Peyer's patch (tissue), 4 donors: ENCODE results near the gene TBXAS1. TPM values are rescaled to one million over a fixed set of nuclear protein-coding genes. Genes with fewer than 3 reads are reported as not detected.

ENCODE experiments used
- DNase-seq, 3 donors: peaks; one replicate each; pipeline ENCODE4 v3.0.0-alpha.2; 2017 to 2019
- H3K27ac ChIP-seq, 4 donors: fragments of 200-600 bp; sonication (generic); one replicate each; pipeline ENCODE4 v1.5.1; 2016 to 2019
- H3K27me3 ChIP-seq, 2 donors: fragments of 200-600 bp; sonication (generic); one replicate each; pipeline ENCODE4 v1.5.1; 2019
- H3K36me3 ChIP-seq, 3 donors: fragments of 200-600 bp; sonication (generic); one replicate each; pipeline ENCODE4 v1.5.1; 2016 to 2019
- H3K4me1 ChIP-seq, 4 donors: fragments of 200-600 bp; sonication (generic); one replicate each; pipeline ENCODE4 v1.5.1; 2016 to 2019
- H3K4me3 ChIP-seq, 4 donors: fragments of 200-600 bp; sonication (generic); 1 replicate in 3 of 4; 2 replicates in 1 of 4; pipeline ENCODE4 v1.5.1; 2016 to 2019; ENCODE audit warnings: mild to moderate bottlenecking in 1 of 4
- H3K9me3 ChIP-seq, 4 donors: fragments of 200-600 bp; sonication (generic); one replicate each; pipeline ENCODE4 v1.5.1; 2016 to 2019; ENCODE audit warnings: mild to moderate bottlenecking in 1 of 4
- CTCF ChIP-seq, 6 experiments: fragments of 450-650 bp in 4 of 6; fragments of 200-600 bp in 2 of 6; sonication (generic) in 1 of 6; IDR thresholded peaks; one replicate each; pipeline ENCODE4 v1.5.1; 2017 to 2019; ENCODE audit warnings: antibody characterized with exemption in 6 of 6, mild to moderate bottlenecking in 3 of 6, moderate library complexity in 1 of 6
- POLR2A ChIP-seq, 2 donors: fragments of 450-650 bp; IDR thresholded peaks; one replicate each; pipeline ENCODE4 v1.5.1; 2017; ENCODE audit warnings: antibody characterized with exemption in 2 of 2, mild to moderate bottlenecking in 2 of 2, moderate library complexity in 2 of 2
- total RNA-seq, 4 donors: library from RNA; depleted of rRNA; stranded (reverse); fragments of >200 nt; gene quantifications; one replicate each; pipeline ENCODE4 v1.1.0, GENCODE V29; 2016

Gene TBXAS1
- total RNA-seq, 4 donors from 2014 or later = 11.2 to 227 (median 33.9) TPM

GRCh38 chr7:140003913-140004382 is 174.9 kb downstream of the TBXAS1 start:
- no peak overlapping the region for H3K27ac ChIP-seq
- H3K4me1 ChIP-seq = no peaks in the 10 kb centered on the region
- H3K4me3 ChIP-seq = no peak overlapping the region
- H3K9me3 ChIP-seq = no peaks in the 10 kb centered on the region
- DNase-seq = peak in 2 of 3 donors; percentile 34 to 64
- TF ChIP-seq CTCF (IDR thresholded peaks at IDR 0.05) (peak; percentile 18 to 68 (median 54)), POLR2A (IDR thresholded peaks at IDR 0.05) (no peak)
- no peaks in the 10 kb centered on the region for H3K36me3 ChIP-seq
- no peaks in the 10 kb centered on the region for H3K27me3 ChIP-seq

GRCh38 chr7:140004672-140005071 is 175.6 kb downstream of the TBXAS1 start:
- TF ChIP-seq POLR2A (IDR thresholded peaks at IDR 0.05) (no peak), CTCF (IDR thresholded peaks at IDR 0.05) (no peak)

GRCh38 chr7:140005341-140005740 is 176.3 kb downstream of the TBXAS1 start:
- DNase-seq = no peak
- Histone ChIP-seq H3K27ac (no peak overlapping the region), H3K9me3 (no peaks in the 10 kb centered on the region), H3K4me1 (no peaks in the 10 kb centered on the region), H3K36me3 (no peaks in the 10 kb centered on the region), H3K4me3 (no peak overlapping the region), H3K27me3 (no peaks in the 10 kb centered on the region)
- no peak for TF ChIP-seq POLR2A (IDR thresholded peaks at IDR 0.05)
- TF ChIP-seq CTCF (IDR thresholded peaks at IDR 0.05) = no peak

More at GRCh38 chr7:140004672-140005071, 175.6 kb downstream of the TBXAS1 start:
- no peak overlapping the region for H3K4me3 ChIP-seq
- peak in 1 of 3 donors; percentile 29 for DNase-seq
- no peaks in the 10 kb centered on the region for H3K4me1 ChIP-seq
- H3K9me3 ChIP-seq = no peaks in the 10 kb centered on the region
- no peak overlapping the region for H3K27ac ChIP-seq
- no peaks in the 10 kb centered on the region for H3K36me3 ChIP-seq
- H3K27me3 ChIP-seq = no peaks in the 10 kb centered on the region

- TF ChIP-seq POLR2A (IDR thresholded peaks at IDR 0.05) = no peak
- peak in 4 of 6 experiments; percentile 12 to 36 (median 22) for TF ChIP-seq CTCF (IDR thresholded peaks at IDR 0.05)
- Histone ChIP-seq H3K27ac (no peak overlapping the region), H3K9me3 (no peaks in the 10 kb centered on the region), H3K36me3 (no peaks in the 10 kb centered on the region), H3K4me3 (no peak overlapping the region), H3K27me3 (no peaks in the 10 kb centered on the region), H3K4me1 (no peaks in the 10 kb centered on the region)
- DNase-seq = peak in 2 of 3 donors; percentile 45 to 66
These were observed 176.9 kb downstream of the TBXAS1 start for GRCh38 chr7:140005754-140006503.

GRCh38 chr7:140006600-140006999 is 177.5 kb downstream of the TBXAS1 start:
- TF ChIP-seq POLR2A (IDR thresholded peaks at IDR 0.05) = no peak
- no peak for TF ChIP-seq CTCF (IDR thresholded peaks at IDR 0.05)
- Histone ChIP-seq H3K4me1 (no peaks in the 10 kb centered on the region), H3K4me3 (no peak overlapping the region), H3K36me3 (no peaks in the 10 kb centered on the region), H3K27ac (no peak overlapping the region), H3K27me3 (no peaks in the 10 kb centered on the region), H3K9me3 (no peaks in the 10 kb centered on the region)
- peak in 1 of 3 donors; percentile 14 for DNase-seq
